B cell (primary cell): Measurements from ENCODE around the gene TNIP1. TPM values are rescaled to one million over a fixed set of nuclear protein-coding genes. Genes with fewer than 3 reads are reported as not detected.

ENCODE experiments used
- ATAC-seq: fragments of 200-7000 bp; cut with Tn5 transposase; one replicate; pipeline ENCODE4 v1.10.0; 2021; ENCODE audit warnings: low read depth, mild to moderate bottlenecking, moderate number of reproducible peaks, moderate library complexity
- CTCF ChIA-PET: fragments of 350-600 bp; sonication (Branson Sonifier 250); formaldehyde crosslinking; loops from one replicate; lab custom pipeline; 2021; ENCODE audit warnings: antibody characterized with exemption, inconsistent platforms; lab: Charles Lee
- POLR2A ChIA-PET: fragments of 350-600 bp; sonication (Branson Sonifier 250); formaldehyde crosslinking; loops from one replicate; lab custom pipeline; 2021; ENCODE audit warnings: antibody characterized with exemption; lab: Charles Lee
- DNase-seq: peaks from one replicate; pipeline ENCODE4 v3.0.0; 2013
- H2AFZ ChIP-seq: 2 replicates; pipeline ENCODE4 v1.6.1; 2012; ENCODE audit warnings: mild to moderate bottlenecking, low read depth, low read length; ENCODE audit not compliant: insufficient read depth, poor library complexity, severe bottlenecking
- H3K27ac ChIP-seq, 2 donors: 1 replicate in 1 of 2; 2 replicates in 1 of 2; pipeline ENCODE4 v1.5.1; 2012 to 2013; ENCODE audit warnings: low read length in 2 of 2, mild to moderate bottlenecking in 2 of 2, moderate library complexity in 1 of 2
- H3K27me3 ChIP-seq, 4 experiments: fragments of 200-600 bp in 1 of 4; sonication (generic) in 1 of 4; replicated peaks in 1 of 4; 1 replicate in 2 of 4; 2 replicates in 2 of 4; pipeline versions ENCODE4 v1.6.1 to v1.7.0; 2013 to 2016; ENCODE audit warnings: low read length in 3 of 4, mild to moderate bottlenecking in 2 of 4, mixed read lengths in 1 of 4, moderate library complexity in 1 of 4; ENCODE audit not compliant: insufficient read depth in 4 of 4, control insufficient read depth in 3 of 4; ENCODE audit errors: control extremely low read depth in 1 of 4
- H3K36me3 ChIP-seq, 2 experiments: replicated peaks in 1 of 2; 1 replicate in 1 of 2; 2 replicates in 1 of 2; pipeline versions ENCODE4 v1.6.1 to v1.7.1; 2013; ENCODE audit warnings: low read length in 1 of 2; ENCODE audit not compliant: insufficient read depth in 2 of 2, control insufficient read depth in 1 of 2; ENCODE audit errors: control extremely low read depth in 1 of 2, extremely low read depth in 1 of 2
- H3K4me1 ChIP-seq, 2 donors: fragments of 200-600 bp in 1 of 2; sonication (generic) in 1 of 2; 1 replicate in 1 of 2; 2 replicates in 1 of 2; pipeline versions ENCODE4 v1.5.1 to v1.6.1; 2013 to 2017; ENCODE audit warnings: low read length in 2 of 2; ENCODE audit not compliant: control insufficient read depth in 2 of 2, insufficient read depth in 2 of 2
- H3K4me2 ChIP-seq: replicated peaks from 2 replicates; pipeline ENCODE3; 2012; ENCODE audit warnings: mild to moderate bottlenecking, low read depth, low read length; ENCODE audit not compliant: poor library complexity, severe bottlenecking
- H3K4me3 ChIP-seq, 5 experiments: fragments of 200-600 bp in 1 of 5; sonication (generic) in 1 of 5; 1 replicate in 3 of 5; 2 replicates in 2 of 5; pipeline versions ENCODE4 v1.5.1 to v1.7.0; 2011 to 2016; ENCODE audit warnings: low read length in 4 of 5, mild to moderate bottlenecking in 4 of 5, low read depth in 2 of 5, control low read depth in 1 of 5, moderate library complexity in 1 of 5; ENCODE audit not compliant: insufficient read depth in 1 of 5; ENCODE audit errors: control extremely low read depth in 1 of 5, extremely low read depth in 1 of 5
- H3K79me2 ChIP-seq: fragments of 200-600 bp; sonication (generic); one replicate; pipeline ENCODE4 v1.6.0; 2016; ENCODE audit warnings: low read length; ENCODE audit not compliant: control insufficient read depth, insufficient read depth
- H3K9ac ChIP-seq: fragments of 200-600 bp; sonication (generic); 2 replicates; pipeline ENCODE4 v1.6.1; 2017; ENCODE audit warnings: mild to moderate bottlenecking, low read length, moderate library complexity
- H3K9me3 ChIP-seq, 3 donors: one replicate each; pipeline versions ENCODE4 v1.6.1 to v1.7.1; 2013; ENCODE audit warnings: low read length in 2 of 3; ENCODE audit not compliant: control insufficient read depth in 2 of 3, insufficient read depth in 1 of 3; ENCODE audit errors: control extremely low read depth in 1 of 3
- H4K20me1 ChIP-seq: 2 replicates; pipeline ENCODE4 v1.6.0; 2012; ENCODE audit warnings: mild to moderate bottlenecking, low read length; ENCODE audit not compliant: insufficient read depth, control insufficient read depth, poor library complexity, severe bottlenecking
- H3K27ac Mint-ChIP-seq: one replicate; pipeline ENCODE4 v1.8.0; 2021; ENCODE audit warnings: mixed read lengths
- H3K27me3 Mint-ChIP-seq: one replicate; pipeline ENCODE4 v1.8.0; 2021; ENCODE audit warnings: mixed read lengths
- H3K4me1 Mint-ChIP-seq: one replicate; pipeline ENCODE4 v1.8.0; 2021; ENCODE audit warnings: mixed read lengths
- H3K4me3 Mint-ChIP-seq: one replicate; pipeline ENCODE4 v1.8.0; 2021; ENCODE audit warnings: mixed read lengths
- H3K9me3 Mint-ChIP-seq: one replicate; pipeline ENCODE4 v1.8.0; 2022; ENCODE audit warnings: mixed read lengths; ENCODE audit not compliant: insufficient read depth
- EZH2 ChIP-seq: IDR thresholded peaks from 2 replicates; pipeline ENCODE4 v1.6.1; 2012; ENCODE audit warnings: borderline replicate concordance, low read depth, mild to moderate bottlenecking, moderate library complexity, low read length; ENCODE audit not compliant: insufficient read depth, poor library complexity, severe bottlenecking
- WGBS: methylation state at CpG from one replicate; pipeline ENCODE4 v1.1.5; 2013; ENCODE audit warnings: missing lambda C conversion rate; ENCODE audit not compliant: insufficient coverage; 5-methylcytosine and 5-hydroxymethylcytosine counted together
- intact Hi-C: fragments of 100-400 bp; cut with micrococcal nuclease; formaldehyde crosslinking; loops from one replicate; pipeline ENCODE4 v1.10.0; 2022
- polyA plus RNA-seq: library from polyadenylated mRNA; depleted of rRNA; stranded (reverse); fragments of >200 nt; gene quantifications from 2 replicates; pipeline ENCODE4 v1.2.3, GENCODE V29; 2012
- total RNA-seq, 2 donors: library from RNA; stranded (reverse); fragments of 120-200 nt in 1 of 2; gene quantifications; 1 replicate in 1 of 2; 2 replicates in 1 of 2; pipeline versions ENCODE4 v1.2.3 to v1.2.4, GENCODE V29; 2013 to 2022
- TF ChIP-seq, protein P1 (sequence below): fragments of 200-600 bp; IDR thresholded peaks from one replicate; pipeline ENCODE4 v1.8.0; 2022; ENCODE audit warnings: antibody characterized with exemption, mild to moderate bottlenecking

TNIP1 gene
- total and polyA plus RNA-seq, 2 donors (not counting 1 experiment from before 2014, with no cell fraction given), result 108 to 294 TPM

DNA sequence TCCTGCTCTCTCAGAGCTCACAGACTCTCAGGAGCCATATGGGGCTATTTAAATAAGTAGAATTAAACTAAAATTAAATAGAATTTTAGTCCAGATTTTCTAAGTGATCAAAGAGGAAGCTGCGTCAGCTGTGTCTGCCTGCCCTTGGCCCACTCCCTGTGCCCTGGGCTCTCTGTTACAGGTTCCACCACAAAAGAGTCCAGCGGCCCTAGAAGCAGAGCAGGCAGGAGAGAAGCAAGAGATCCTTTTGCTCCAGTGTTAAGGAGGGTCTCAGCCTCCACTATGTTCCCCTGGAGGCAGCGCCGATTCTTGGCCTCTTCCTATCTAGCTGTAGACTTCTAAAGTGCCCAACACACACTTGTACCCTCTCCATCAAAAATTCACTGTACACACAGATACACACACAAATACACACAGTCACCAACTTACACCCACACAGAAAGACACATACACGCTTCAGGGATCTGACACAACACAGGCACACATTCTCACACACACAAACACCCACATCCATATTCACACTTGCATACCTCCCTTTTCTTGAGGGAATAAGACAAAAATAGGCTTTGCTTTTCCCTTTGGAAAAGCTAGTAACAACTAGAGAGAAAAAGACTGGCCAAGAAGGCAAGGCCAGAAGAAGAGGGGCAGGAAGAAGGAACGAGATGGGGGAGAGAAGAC, 5.5 kb upstream of the TNIP1 start:
- H3K4me3 Mint-ChIP-seq, result peak overlapping the region; percentile 69
- Histone ChIP-seq H3K79me2 (peaks cover 56% of the 10 kb centered on the region), H2AFZ (no peak overlapping the region), H3K4me2 (peak overlapping the region; percentile 73), H3K4me3 (peak overlapping the region in 4 of 5 experiments; percentile 7 to 47 (median 34)), H3K9me3 (no peaks in the 10 kb centered on the region), H3K27ac (peak overlapping the region; percentile 14 to 69), H3K36me3 (no peaks in the 10 kb centered on the region), H3K4me1 (peaks cover 58 to 59% of the 10 kb centered on the region in 2 donors), H3K9ac (peak overlapping the region; percentile 23), H4K20me1 (no peaks in the 10 kb centered on the region), H3K27me3 (no peaks in the 10 kb centered on the region)
- no peaks in the 10 kb centered on the region for H3K9me3 Mint-ChIP-seq
- intact Hi-C loops, result loop anchor here (1.0 to 10.0 kb wide), 2 partner anchors 8 to 672 kb away; partner anchors contain the start of gene CD74
- ATAC-seq (no peak), DNase-seq (peak; percentile 42)
- ChIA-PET POLR2A (no interaction called here), CTCF (interaction anchor here (0.6 to 3.6 kb wide), 11 partner anchors 12 to 151 kb away, joined by 3 to 22 read pairs (median 8); no protein-coding TSS in a partner anchor)
- H3K4me1 Mint-ChIP-seq, result peaks cover 58% of the 10 kb centered on the region
- peak overlapping the region; percentile 38 for H3K27ac Mint-ChIP-seq
- TF ChIP-seq, protein P1, sequence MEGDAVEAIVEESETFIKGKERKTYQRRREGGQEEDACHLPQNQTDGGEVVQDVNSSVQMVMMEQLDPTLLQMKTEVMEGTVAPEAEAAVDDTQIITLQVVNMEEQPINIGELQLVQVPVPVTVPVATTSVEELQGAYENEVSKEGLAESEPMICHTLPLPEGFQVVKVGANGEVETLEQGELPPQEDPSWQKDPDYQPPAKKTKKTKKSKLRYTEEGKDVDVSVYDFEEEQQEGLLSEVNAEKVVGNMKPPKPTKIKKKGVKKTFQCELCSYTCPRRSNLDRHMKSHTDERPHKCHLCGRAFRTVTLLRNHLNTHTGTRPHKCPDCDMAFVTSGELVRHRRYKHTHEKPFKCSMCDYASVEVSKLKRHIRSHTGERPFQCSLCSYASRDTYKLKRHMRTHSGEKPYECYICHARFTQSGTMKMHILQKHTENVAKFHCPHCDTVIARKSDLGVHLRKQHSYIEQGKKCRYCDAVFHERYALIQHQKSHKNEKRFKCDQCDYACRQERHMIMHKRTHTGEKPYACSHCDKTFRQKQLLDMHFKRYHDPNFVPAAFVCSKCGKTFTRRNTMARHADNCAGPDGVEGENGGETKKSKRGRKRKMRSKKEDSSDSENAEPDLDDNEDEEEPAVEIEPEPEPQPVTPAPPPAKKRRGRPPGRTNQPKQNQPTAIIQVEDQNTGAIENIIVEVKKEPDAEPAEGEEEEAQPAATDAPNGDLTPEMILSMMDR, result no peak
- no peak for TF ChIP-seq EZH2
- no peaks in the 10 kb centered on the region for H3K27me3 Mint-ChIP-seq
- WGBS, result 50% methylated on average over 6 of the region's 6 CpGs
